ENCODE results near the gene SIN3B. TPM values are rescaled to one million over a fixed set of nuclear protein-coding genes. Genes with fewer than 3 reads are reported as not detected.
A peak's percentile ranks its signal among the peaks of the same experiment; 100 is the strongest.

Gene SIN3B, protein sequence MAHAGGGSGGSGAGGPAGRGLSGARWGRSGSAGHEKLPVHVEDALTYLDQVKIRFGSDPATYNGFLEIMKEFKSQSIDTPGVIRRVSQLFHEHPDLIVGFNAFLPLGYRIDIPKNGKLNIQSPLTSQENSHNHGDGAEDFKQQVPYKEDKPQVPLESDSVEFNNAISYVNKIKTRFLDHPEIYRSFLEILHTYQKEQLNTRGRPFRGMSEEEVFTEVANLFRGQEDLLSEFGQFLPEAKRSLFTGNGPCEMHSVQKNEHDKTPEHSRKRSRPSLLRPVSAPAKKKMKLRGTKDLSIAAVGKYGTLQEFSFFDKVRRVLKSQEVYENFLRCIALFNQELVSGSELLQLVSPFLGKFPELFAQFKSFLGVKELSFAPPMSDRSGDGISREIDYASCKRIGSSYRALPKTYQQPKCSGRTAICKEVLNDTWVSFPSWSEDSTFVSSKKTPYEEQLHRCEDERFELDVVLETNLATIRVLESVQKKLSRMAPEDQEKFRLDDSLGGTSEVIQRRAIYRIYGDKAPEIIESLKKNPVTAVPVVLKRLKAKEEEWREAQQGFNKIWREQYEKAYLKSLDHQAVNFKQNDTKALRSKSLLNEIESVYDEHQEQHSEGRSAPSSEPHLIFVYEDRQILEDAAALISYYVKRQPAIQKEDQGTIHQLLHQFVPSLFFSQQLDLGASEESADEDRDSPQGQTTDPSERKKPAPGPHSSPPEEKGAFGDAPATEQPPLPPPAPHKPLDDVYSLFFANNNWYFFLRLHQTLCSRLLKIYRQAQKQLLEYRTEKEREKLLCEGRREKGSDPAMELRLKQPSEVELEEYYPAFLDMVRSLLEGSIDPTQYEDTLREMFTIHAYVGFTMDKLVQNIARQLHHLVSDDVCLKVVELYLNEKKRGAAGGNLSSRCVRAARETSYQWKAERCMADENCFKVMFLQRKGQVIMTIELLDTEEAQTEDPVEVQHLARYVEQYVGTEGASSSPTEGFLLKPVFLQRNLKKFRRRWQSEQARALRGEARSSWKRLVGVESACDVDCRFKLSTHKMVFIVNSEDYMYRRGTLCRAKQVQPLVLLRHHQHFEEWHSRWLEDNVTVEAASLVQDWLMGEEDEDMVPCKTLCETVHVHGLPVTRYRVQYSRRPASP
- total RNA-seq (2013): 27.6 TPM
- polyA plus RNA-seq (100 to 1,000 TPM in 1 of 3 donors, 10 to 100 TPM in 1, 1 to 10 TPM in 1; 7.2 to 154 (median 10.2) TPM), polyA minus RNA-seq (54.4 TPM in 2 replicates), total RNA-seq (11.6 to 83.0 (median 60.3) reads per million in 11 experiments)

DNA sequence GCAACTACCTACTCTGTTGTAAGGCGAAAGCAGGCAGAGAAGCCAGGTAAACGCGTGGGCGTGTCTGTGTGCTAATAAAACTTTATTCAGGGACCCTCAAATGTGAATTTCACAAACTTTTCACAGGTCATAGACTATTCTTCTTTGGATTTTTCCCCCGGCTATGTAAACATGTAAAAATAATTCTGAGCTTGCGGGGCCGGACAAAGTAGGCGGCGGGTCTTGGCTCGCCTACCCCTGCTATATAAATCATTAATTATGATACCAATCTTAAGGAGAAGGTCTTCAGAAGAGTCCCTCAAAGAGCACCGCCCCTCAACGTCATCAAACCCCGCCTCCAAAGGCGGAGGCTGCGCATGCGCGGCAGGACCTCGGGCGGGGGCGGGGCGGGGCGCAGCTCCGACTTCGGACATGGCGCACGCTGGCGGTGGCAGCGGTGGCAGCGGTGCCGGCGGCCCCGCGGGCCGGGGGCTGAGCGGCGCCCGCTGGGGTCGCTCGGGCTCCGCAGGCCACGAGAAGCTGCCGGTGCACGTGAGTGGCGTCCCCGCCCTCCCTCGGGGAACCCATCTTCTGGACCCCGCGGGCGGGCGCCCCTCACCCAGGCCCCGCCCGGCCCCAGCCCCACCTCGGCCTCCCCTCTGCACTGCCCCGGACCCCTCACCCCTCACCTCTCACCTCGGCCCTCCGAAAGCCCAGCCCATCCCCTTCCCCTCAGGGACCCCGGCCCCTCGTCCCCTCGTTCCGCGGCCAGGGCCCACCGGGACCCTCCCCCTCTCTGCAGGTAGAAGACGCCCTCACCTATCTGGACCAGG is at the start of gene SIN3B:
SIN3B (plus strand) TSS at position 389 of the 812 bp plus-strand sequence; CDS start at position 412, 23 bp downstream.
- H2AFZ ChIP-seq (ENCODE audit: insufficient read depth, low read depth, low read length, poor library complexity, severe bottlenecking): peak within 1 kb of the TSS; percentile 75
- peak within 1 kb of the TSS in 1 of 2 donors; percentile 85 for H3K27ac ChIP-seq (ENCODE audit: low read depth in 1 of 2, low read length in 2 of 2)
- peak; percentile 87 to 91 (median 89) for DNase-seq
- peaks cover 26 to 28% of the 10 kb centered on the region in 2 donors for H3K36me3 ChIP-seq (replicated peaks in 1 of 2; ENCODE audit: control insufficient read depth in 1 of 2, insufficient read depth in 2 of 2, low read length in 2 of 2)
- H3K4me2 ChIP-seq (replicated peaks; ENCODE audit: extremely low read depth, low read length, poor library complexity, severe bottlenecking): peak within 1 kb of the TSS; percentile 93
- Mint-ChIP-seq H3K27ac (peak within 1 kb of the TSS; percentile 78 to 93 (median 88)), H3K4me3 (peak within 1 kb of the TSS; percentile 87 to 91), H3K27me3 (ENCODE audit: low read depth in 3 of 3) (peaks cover 9 to 16% (median 14%) of the 10 kb centered on the region in 3 donors), H3K9me3 (peaks cover 0 to 3% (median 1%) of the 10 kb centered on the region in 7 donors), H3K36me3 (peaks cover 26 to 36% of the 10 kb centered on the region in 2 donors), H3K4me1 (peaks cover 66% of the 10 kb centered on the region)
- H3K4me3 ChIP-seq (replicated peaks in 1 of 3; ENCODE audit: low read depth in 2 of 3, low read length in 3 of 3): peak within 1 kb of the TSS; percentile 52 to 97 (median 91)
- intact Hi-C loops (cut with micrococcal nuclease): loop anchor here in 1 of 2 donors (5.0 kb wide), 1 partner anchor 52 kb away; no protein-coding TSS in a partner anchor
- H3K79me2 ChIP-seq (ENCODE audit: insufficient read depth, low read length): peaks cover 27% of the 10 kb centered on the region
- H3K9ac ChIP-seq (ENCODE audit: insufficient read depth, low read length, poor library complexity, severe bottlenecking): peak within 1 kb of the TSS; percentile 82
- H3K4me1 ChIP-seq (ENCODE audit: control insufficient read depth in 1 of 2, insufficient read depth in 2 of 2, low read length in 2 of 2): peaks cover 59 to 63% of the 10 kb centered on the region in 2 donors
- H3K27me3 ChIP-seq (ENCODE audit: control insufficient read depth in 2 of 2, insufficient read depth in 2 of 2, low read length in 2 of 2): peaks cover 0 to 3% of the 10 kb centered on the region in 2 donors
- TF ChIP-seq, protein P1, sequence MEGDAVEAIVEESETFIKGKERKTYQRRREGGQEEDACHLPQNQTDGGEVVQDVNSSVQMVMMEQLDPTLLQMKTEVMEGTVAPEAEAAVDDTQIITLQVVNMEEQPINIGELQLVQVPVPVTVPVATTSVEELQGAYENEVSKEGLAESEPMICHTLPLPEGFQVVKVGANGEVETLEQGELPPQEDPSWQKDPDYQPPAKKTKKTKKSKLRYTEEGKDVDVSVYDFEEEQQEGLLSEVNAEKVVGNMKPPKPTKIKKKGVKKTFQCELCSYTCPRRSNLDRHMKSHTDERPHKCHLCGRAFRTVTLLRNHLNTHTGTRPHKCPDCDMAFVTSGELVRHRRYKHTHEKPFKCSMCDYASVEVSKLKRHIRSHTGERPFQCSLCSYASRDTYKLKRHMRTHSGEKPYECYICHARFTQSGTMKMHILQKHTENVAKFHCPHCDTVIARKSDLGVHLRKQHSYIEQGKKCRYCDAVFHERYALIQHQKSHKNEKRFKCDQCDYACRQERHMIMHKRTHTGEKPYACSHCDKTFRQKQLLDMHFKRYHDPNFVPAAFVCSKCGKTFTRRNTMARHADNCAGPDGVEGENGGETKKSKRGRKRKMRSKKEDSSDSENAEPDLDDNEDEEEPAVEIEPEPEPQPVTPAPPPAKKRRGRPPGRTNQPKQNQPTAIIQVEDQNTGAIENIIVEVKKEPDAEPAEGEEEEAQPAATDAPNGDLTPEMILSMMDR (IDR thresholded peaks at IDR 0.05): no peak
- peaks cover 5% of the 10 kb centered on the region for H4K20me1 ChIP-seq (ENCODE audit: insufficient read depth, low read length)
- H3K9me3 ChIP-seq (replicated peaks in 1 of 2; ENCODE audit: control insufficient read depth in 1 of 2, insufficient read depth in 1 of 2, low read length in 2 of 2): no peaks in the 10 kb centered on the region
- WGBS (ENCODE audit: insufficient coverage): 1% methylated on average over 48 of the region's 63 CpGs

All from CD14-positive monocyte (primary cell).